ENCODE data around the gene C1orf210. TPM values are rescaled to one million over a fixed set of nuclear protein-coding genes. Genes with fewer than 3 reads are reported as not detected.

Gene C1orf210
- total RNA-seq, 2 donors from 2014 or later = 6.6 to 11.7 TPM

- TF ChIP-seq POLR2A (IDR thresholded peaks at IDR 0.05) (no peak), CTCF (IDR thresholded peaks at IDR 0.05) (no peak)
- Histone ChIP-seq H3K36me3 (replicated peaks in 1 of 2; ENCODE audit: insufficient read depth in 1 of 2, low read depth in 2 of 2) (no peaks in the 10 kb centered on the region), H3K27ac (no peak overlapping the region), H3K4me1 (no peaks in the 10 kb centered on the region), H3K4me3 (no peak overlapping the region), H3K9me3 (no peaks in the 10 kb centered on the region), H3K27me3 (no peaks in the 10 kb centered on the region)
- WGBS, 2 donors = 87 to 91% methylated on average over 9 to 24 of the region's 24 CpGs
- DNase-seq = no peak
- intact Hi-C loops (cut with DNase I) = no loop called here
- ATAC-seq = no peak
Measured at GRCh38 chr1:43312663-43313515, 27.5 kb upstream of the C1orf210 start.

GRCh38 chr1:43312212-43312623 lies 26.8 kb upstream of the C1orf210 start:
- no peak for DNase-seq
- Histone ChIP-seq H3K27ac (no peak overlapping the region), H3K9me3 (no peaks in the 10 kb centered on the region), H3K4me3 (no peak overlapping the region), H3K4me1 (no peaks in the 10 kb centered on the region), H3K27me3 (no peaks in the 10 kb centered on the region), H3K36me3 (replicated peaks in 1 of 2; ENCODE audit: insufficient read depth in 1 of 2, low read depth in 2 of 2) (no peaks in the 10 kb centered on the region)
- intact Hi-C loops (cut with DNase I) = no loop called here
- no peak for ATAC-seq
- WGBS, 2 donors = 85 to 89% methylated on average over 19 of the region's 19 CpGs
- TF ChIP-seq CTCF (IDR thresholded peaks at IDR 0.05) (no peak), POLR2A (IDR thresholded peaks at IDR 0.05) (no peak)

GRCh38 chr1:43311521-43311920 lies 26.1 kb upstream of the C1orf210 start:
- 85 to 93% methylated on average over 7 to 9 of the region's 9 CpGs for WGBS, 2 donors
- Histone ChIP-seq H3K27me3 (no peaks in the 10 kb centered on the region), H3K27ac (no peak overlapping the region), H3K36me3 (replicated peaks in 1 of 2; ENCODE audit: insufficient read depth in 1 of 2, low read depth in 2 of 2) (no peaks in the 10 kb centered on the region), H3K4me1 (no peaks in the 10 kb centered on the region), H3K4me3 (no peak overlapping the region), H3K9me3 (no peaks in the 10 kb centered on the region)
- DNase-seq (no peak), ATAC-seq (no peak)
- intact Hi-C loops (cut with DNase I) = no loop called here
- TF ChIP-seq CTCF (IDR thresholded peaks at IDR 0.05) (no peak), POLR2A (IDR thresholded peaks at IDR 0.05) (no peak)

- H3K4me3 ChIP-seq = no peak overlapping the region
- H3K36me3 ChIP-seq (replicated peaks in 1 of 2; ENCODE audit: insufficient read depth in 1 of 2, low read depth in 2 of 2) = no peaks in the 10 kb centered on the region
- no peak overlapping the region for H3K27ac ChIP-seq
- H3K27me3 ChIP-seq = no peaks in the 10 kb centered on the region
- TF ChIP-seq CTCF (IDR thresholded peaks at IDR 0.05) (no peak), POLR2A (IDR thresholded peaks at IDR 0.05) (no peak)
- intact Hi-C loops (cut with DNase I) = no loop called here
- ATAC-seq (no peak), DNase-seq (no peak)
- H3K4me1 ChIP-seq = no peaks in the 10 kb centered on the region
- WGBS, 2 donors = 88 to 91% methylated on average over 6 to 13 of the region's 13 CpGs
- H3K9me3 ChIP-seq = no peaks in the 10 kb centered on the region
Measured at GRCh38 chr1:43309405-43310025, 24.1 kb upstream of the C1orf210 start.
